ENCODE data around the gene UTS2B. TPM values are rescaled to one million over a fixed set of nuclear protein-coding genes. Genes with fewer than 3 reads are reported as not detected.

Gene UTS2B
- total RNA-seq, 2 experiments from 2014 or later = not detected

DNA sequence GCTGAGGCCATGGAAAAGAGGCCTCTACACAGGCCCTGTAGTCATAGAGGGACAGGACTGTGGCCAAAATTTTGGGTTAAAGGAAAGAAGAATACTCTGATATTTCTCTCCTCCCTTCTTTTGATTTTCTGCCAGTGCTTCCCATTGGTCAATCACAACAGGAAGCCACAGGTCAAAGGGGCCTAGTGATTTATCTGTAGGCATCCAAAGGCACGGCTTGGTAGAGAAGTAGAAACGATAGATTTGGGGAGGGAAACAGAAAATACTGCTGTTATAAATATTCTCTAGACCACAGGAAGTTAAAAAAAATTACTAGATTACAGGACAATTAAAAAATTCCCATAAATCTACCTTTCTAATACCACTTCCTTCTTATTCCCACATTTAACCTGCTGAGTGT lies 2.8 kb downstream of the UTS2B start:
- Mint-ChIP-seq H3K4me1 (ENCODE audit: low read depth) (peaks cover 11% of the 10 kb centered on the region), H3K27me3 (peaks cover 23% of the 10 kb centered on the region), H3K4me3 (no peak overlapping the region), H3K36me3 (ENCODE audit: low read depth) (no peaks in the 10 kb centered on the region), H3K27ac (no peak overlapping the region), H3K9me3 (no peaks in the 10 kb centered on the region)
- intact Hi-C loops (cut with micrococcal nuclease) = no loop called here
- TF ChIP-seq, protein P1, sequence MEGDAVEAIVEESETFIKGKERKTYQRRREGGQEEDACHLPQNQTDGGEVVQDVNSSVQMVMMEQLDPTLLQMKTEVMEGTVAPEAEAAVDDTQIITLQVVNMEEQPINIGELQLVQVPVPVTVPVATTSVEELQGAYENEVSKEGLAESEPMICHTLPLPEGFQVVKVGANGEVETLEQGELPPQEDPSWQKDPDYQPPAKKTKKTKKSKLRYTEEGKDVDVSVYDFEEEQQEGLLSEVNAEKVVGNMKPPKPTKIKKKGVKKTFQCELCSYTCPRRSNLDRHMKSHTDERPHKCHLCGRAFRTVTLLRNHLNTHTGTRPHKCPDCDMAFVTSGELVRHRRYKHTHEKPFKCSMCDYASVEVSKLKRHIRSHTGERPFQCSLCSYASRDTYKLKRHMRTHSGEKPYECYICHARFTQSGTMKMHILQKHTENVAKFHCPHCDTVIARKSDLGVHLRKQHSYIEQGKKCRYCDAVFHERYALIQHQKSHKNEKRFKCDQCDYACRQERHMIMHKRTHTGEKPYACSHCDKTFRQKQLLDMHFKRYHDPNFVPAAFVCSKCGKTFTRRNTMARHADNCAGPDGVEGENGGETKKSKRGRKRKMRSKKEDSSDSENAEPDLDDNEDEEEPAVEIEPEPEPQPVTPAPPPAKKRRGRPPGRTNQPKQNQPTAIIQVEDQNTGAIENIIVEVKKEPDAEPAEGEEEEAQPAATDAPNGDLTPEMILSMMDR (IDR thresholded peaks at IDR 0.05) = no peak
- CTCF ChIA-PET = no interaction called here
- POLR2A ChIA-PET = no interaction called here
- DNase-seq (no peak), ATAC-seq (no peak)

DNA sequence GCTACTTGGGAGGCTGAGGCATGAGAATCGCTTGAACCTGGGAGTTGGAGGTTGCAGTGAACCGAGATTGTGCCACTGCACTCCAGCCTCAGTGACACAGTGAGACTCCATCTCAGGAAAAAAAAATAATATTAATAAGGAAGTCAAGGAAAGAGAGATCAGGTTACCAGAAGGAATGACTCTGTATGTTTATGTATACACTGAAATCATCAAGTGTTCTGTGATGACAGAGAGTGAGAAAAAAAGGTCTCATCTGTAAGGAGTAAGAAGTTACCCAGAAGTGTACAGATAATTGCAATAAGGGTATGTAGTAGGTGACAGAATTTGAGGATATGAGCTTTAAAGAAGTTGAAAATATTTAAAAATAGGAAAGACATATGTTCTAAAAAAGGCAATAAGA lies 5.4 kb downstream of the UTS2B start:
- POLR2A ChIA-PET = no interaction called here
- DNase-seq (no peak), ATAC-seq (no peak)
- H3K27ac Mint-ChIP-seq = no peak overlapping the region
- H3K27me3 Mint-ChIP-seq = peaks cover 10% of the 10 kb centered on the region
- H3K9me3 Mint-ChIP-seq = no peaks in the 10 kb centered on the region
- no peak overlapping the region for H3K4me3 Mint-ChIP-seq
- CTCF ChIA-PET = no interaction called here
- peaks cover 4% of the 10 kb centered on the region for H3K4me1 Mint-ChIP-seq (ENCODE audit: low read depth)
- intact Hi-C loops (cut with micrococcal nuclease) = no loop called here
- TF ChIP-seq, protein P1 (IDR thresholded peaks at IDR 0.05) = no peak
- H3K36me3 Mint-ChIP-seq (ENCODE audit: low read depth) = no peaks in the 10 kb centered on the region

DNA sequence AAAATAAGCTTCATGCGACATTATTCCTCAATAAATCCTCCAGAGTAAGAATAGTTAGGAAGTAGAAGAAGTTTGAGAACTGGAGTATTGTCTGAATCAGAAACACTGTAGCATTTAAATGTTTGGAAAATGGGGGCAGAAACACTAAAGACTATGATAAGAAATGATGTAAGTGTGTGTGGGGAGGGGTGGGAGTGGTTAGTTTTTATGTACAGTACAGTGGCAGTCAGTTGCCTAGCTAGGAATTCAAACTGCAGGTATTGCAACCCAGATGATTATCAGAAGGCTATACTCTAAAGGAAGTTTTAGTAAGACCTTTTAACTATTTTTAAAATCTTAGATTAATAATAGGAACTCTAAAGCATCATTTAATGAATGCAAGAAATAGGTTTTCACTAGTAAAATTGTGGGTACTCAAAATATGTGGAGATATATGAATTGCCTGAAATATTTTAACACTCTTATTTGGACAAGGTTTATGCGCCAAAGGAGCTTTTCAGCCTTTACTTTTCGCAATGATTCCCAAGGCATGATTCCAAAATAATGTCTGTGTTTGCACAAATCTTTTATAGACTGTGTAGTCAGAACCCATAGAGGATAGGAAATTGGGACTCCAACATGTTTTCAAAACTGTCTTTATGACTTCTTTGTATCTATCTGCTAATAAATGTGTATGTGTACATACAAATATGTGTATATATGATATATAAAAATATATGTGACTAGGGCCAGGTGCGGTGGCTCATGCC lies 9.1 kb downstream of the UTS2B start:
- DNase-seq = no peak
- H3K4me3 Mint-ChIP-seq = no peak overlapping the region
- ChIA-PET CTCF (no interaction called here), POLR2A (interaction anchor here (0.6 kb wide), 1 partner anchor 166 kb away, joined by 3 read pairs; no protein-coding TSS in a partner anchor)
- TF ChIP-seq, protein P1 (IDR thresholded peaks at IDR 0.05) = no peak
- H3K27me3 Mint-ChIP-seq = no peaks in the 10 kb centered on the region
- no peaks in the 10 kb centered on the region for H3K36me3 Mint-ChIP-seq (ENCODE audit: low read depth)
- no peaks in the 10 kb centered on the region for H3K9me3 Mint-ChIP-seq
- no peak overlapping the region for H3K27ac Mint-ChIP-seq
- no peak for ATAC-seq
- no peaks in the 10 kb centered on the region for H3K4me1 Mint-ChIP-seq (ENCODE audit: low read depth)
- intact Hi-C loops (cut with micrococcal nuclease) = no loop called here

DNA sequence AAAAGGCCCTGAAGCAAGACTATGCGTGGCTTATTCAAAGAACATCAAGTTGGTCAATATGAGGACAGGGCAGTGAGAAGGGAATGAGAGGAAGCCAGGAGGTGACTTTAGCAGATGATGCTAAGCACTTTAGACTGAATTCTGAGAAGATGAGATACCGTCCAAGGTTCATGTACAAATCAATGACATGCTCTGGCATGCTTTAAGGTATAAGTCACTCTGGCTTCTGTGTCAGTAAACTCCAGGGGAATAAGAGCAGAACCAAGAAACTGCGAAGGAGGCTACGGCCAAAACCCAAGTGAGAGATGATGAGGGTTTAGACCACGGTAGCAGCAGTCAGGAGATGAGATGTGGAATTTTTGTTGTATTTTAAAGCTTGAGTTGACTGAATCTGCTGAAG lies 10.0 kb downstream of the UTS2B start:
- intact Hi-C loops (cut with micrococcal nuclease) = no loop called here
- ATAC-seq (no peak), DNase-seq (no peak)
- Mint-ChIP-seq H3K4me1 (ENCODE audit: low read depth) (no peaks in the 10 kb centered on the region), H3K36me3 (ENCODE audit: low read depth) (no peaks in the 10 kb centered on the region), H3K27ac (no peak overlapping the region), H3K27me3 (no peaks in the 10 kb centered on the region), H3K4me3 (no peak overlapping the region), H3K9me3 (no peaks in the 10 kb centered on the region)
- ChIA-PET POLR2A (no interaction called here), CTCF (no interaction called here)
- TF ChIP-seq, protein P1 (IDR thresholded peaks at IDR 0.05) = no peak

DNA sequence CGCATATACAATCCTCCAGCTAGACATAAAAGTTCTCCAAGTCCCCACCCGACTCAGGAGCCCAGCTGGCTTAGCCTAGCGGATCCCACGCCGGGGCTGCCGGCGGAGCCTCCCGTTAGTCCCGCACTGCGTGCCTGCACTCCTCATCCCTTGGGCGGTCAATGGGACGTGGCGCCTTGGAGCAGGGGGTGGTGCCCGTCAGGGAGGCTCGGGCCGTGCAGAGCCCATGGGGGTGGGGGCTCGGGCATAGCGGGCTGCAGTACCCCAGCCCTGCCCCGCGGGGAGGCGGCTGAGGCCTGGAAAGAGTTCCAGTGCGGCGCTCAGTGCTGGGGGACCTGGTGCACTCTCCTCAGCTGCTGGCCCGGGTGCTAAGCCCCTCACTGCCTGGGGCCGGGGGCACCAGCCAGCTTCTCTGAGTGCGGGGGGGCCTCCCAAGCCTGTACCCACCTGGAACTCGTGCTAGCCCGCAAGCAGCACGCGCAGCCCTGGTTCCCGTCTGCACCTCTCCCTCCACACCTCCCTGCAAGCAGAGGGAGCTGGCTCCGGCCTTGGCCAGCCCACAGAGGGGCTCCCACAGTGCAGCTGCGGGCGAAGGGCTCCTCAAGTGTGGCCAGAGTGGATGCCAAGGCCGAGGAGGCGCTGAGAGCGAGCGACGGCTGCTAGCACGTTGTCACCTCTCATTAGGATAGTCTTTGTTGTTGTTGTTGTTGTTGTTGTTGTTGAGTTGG lies 13.3 kb downstream of the UTS2B start:
- H3K4me3 Mint-ChIP-seq = no peak overlapping the region
- no peak overlapping the region for H3K27ac Mint-ChIP-seq
- TF ChIP-seq, protein P1 (IDR thresholded peaks at IDR 0.05) = no peak
- ATAC-seq = no peak
- ChIA-PET POLR2A (no interaction called here), CTCF (no interaction called here)
- no peaks in the 10 kb centered on the region for H3K9me3 Mint-ChIP-seq
- DNase-seq = no peak
- H3K4me1 Mint-ChIP-seq (ENCODE audit: low read depth) = no peaks in the 10 kb centered on the region
- no peaks in the 10 kb centered on the region for H3K27me3 Mint-ChIP-seq
- H3K36me3 Mint-ChIP-seq (ENCODE audit: low read depth) = no peaks in the 10 kb centered on the region
- intact Hi-C loops (cut with micrococcal nuclease) = no loop called here
